DOHH2 (cell line): ENCODE results near the gene PRDM10.

Experiments used
- H3F3A ChIP-seq: fragments of 200-600 bp; sonication (generic), shearing (Covaris generic); 2 replicates; pipeline ENCODE4 v1.6.0; 2016; ENCODE audit warnings: antibody characterized with exemption, mild to moderate bottlenecking; ENCODE audit not compliant: control insufficient read depth, insufficient read depth
- H3K27ac ChIP-seq: fragments of 200-600 bp; sonication (generic); 2 replicates; pipeline ENCODE4 v1.5.1; 2014; ENCODE audit warnings: low read depth, mild to moderate bottlenecking, low read length, moderate library complexity
- H3K27me3 ChIP-seq: fragments of 200-600 bp; sonication (generic); 2 replicates; pipeline ENCODE4 v1.6.1; 2014; ENCODE audit warnings: mild to moderate bottlenecking, low read length, mixed read lengths; ENCODE audit not compliant: control insufficient read depth
- H3K36me3 ChIP-seq: fragments of 200-600 bp; sonication (generic); 2 replicates; pipeline ENCODE4 v1.6.1; 2014; ENCODE audit warnings: mild to moderate bottlenecking, low read length, moderate library complexity, mixed read lengths; ENCODE audit not compliant: control insufficient read depth
- H3K4me1 ChIP-seq: fragments of 200-600 bp; sonication (generic); 2 replicates; pipeline ENCODE4 v1.6.1; 2014; ENCODE audit warnings: mild to moderate bottlenecking, low read length, mixed read lengths; ENCODE audit not compliant: control insufficient read depth
- H3K4me2 ChIP-seq: fragments of 200-600 bp; sonication (generic); 2 replicates; pipeline ENCODE4 v1.6.0; 2014; ENCODE audit warnings: mild to moderate bottlenecking, low read length, moderate library complexity
- H3K4me3 ChIP-seq: fragments of 200-600 bp; sonication (generic); 2 replicates; pipeline ENCODE4 v1.5.1; 2014; ENCODE audit warnings: mild to moderate bottlenecking, low read length, mixed read lengths
- H3K79me2 ChIP-seq: fragments of 200-600 bp; sonication (generic); 2 replicates; pipeline ENCODE4 v1.6.1; 2014; ENCODE audit warnings: mild to moderate bottlenecking, low read length, mixed read lengths; ENCODE audit not compliant: control insufficient read depth
- H3K9me2 ChIP-seq: fragments of 200-600 bp; sonication (generic); replicated peaks from 2 replicates; pipeline ENCODE4 v1.6.1; 2014; ENCODE audit warnings: mild to moderate bottlenecking, low read length, mixed read lengths; ENCODE audit not compliant: control insufficient read depth
- H3K9me3 ChIP-seq: fragments of 200-600 bp; sonication (generic); 2 replicates; pipeline ENCODE4 v1.6.1; 2014; ENCODE audit warnings: antibody characterized with exemption, low read length, mixed read lengths; ENCODE audit not compliant: control insufficient read depth, insufficient read depth
- H4K20me1 ChIP-seq: fragments of 200-600 bp; sonication (generic); 2 replicates; pipeline ENCODE4 v1.6.0; 2014; ENCODE audit warnings: low read depth, mild to moderate bottlenecking, antibody characterized with exemption, low read length, moderate library complexity; ENCODE audit not compliant: control insufficient read depth, insufficient read depth
- EZH2phosphoT487 ChIP-seq: fragments of 200-600 bp; sonication (generic); IDR thresholded peaks from 2 replicates; pipeline ENCODE4 v1.6.1; 2017; ENCODE audit warnings: borderline replicate concordance, mild to moderate bottlenecking, antibody characterized with exemption, low read length, moderate library complexity, mixed read lengths
- TF ChIP-seq, protein P1 (sequence below): fragments of 200-600 bp; sonication (generic); IDR thresholded peaks from one replicate; pipeline ENCODE4 v1.5.1; 2014; ENCODE audit warnings: antibody characterized with exemption, mild to moderate bottlenecking, low read depth, low read length; ENCODE audit not compliant: poor library complexity, severe bottlenecking

PRDM10 gene

DNA sequence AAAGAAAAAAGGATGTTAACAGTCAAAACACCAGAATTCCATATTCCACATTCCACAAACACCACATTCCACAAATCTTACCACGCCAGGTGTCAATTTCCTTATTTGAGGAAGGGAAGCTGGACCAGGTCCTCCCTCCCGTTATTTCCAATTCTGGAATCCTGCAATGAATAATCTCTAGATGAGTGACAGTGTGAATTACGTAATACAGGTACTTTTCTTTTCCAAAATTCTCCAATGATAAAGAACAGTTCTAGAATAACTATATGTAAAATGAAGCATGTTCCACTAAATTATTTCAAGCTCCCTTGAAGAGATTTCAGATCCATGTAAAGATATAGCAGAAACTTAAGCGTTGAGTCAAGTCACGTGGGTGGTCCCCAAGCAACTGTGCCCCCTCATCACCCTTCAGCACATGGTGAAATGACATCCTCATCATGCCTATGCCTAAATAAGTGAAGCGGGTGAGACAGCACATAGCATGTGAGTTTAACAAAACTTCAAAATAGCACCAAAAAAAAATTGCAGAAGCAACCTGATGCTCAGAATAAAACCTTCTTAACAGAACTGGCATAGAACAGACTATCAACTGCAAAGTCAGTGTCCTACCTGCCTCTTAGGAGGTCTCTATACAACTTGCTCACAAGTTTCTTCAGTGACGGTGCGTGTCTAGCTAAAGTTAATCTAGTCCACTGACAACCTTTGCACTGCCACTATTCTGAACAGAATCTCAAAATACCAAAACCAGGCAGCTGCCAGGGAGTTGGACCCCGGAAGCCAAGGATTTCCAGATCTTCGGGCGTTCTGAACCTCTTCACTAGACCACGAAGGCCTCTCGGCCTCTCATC is 108.1 kb downstream of the PRDM10 start:
- peaks cover 34% of the 10 kb centered on the region for H3K79me2 ChIP-seq
- H3K4me3 ChIP-seq, result peak overlapping the region; percentile 83
- H3K36me3 ChIP-seq, result peaks cover 49% of the 10 kb centered on the region
- peak overlapping the region; percentile 9; the same call in 1 of the 2 replicates for H3K27ac ChIP-seq
- H4K20me1 ChIP-seq, result peaks cover 4% of the 10 kb centered on the region; the same call in 1 of the 2 replicates
- no peaks in the 10 kb centered on the region for H3K27me3 ChIP-seq
- peak overlapping the region; percentile 60 for H3K4me2 ChIP-seq
- peaks cover 19% of the 10 kb centered on the region for H3K4me1 ChIP-seq
- TF ChIP-seq EZH2phosphoT487, result no peak
- TF ChIP-seq, protein P1, sequence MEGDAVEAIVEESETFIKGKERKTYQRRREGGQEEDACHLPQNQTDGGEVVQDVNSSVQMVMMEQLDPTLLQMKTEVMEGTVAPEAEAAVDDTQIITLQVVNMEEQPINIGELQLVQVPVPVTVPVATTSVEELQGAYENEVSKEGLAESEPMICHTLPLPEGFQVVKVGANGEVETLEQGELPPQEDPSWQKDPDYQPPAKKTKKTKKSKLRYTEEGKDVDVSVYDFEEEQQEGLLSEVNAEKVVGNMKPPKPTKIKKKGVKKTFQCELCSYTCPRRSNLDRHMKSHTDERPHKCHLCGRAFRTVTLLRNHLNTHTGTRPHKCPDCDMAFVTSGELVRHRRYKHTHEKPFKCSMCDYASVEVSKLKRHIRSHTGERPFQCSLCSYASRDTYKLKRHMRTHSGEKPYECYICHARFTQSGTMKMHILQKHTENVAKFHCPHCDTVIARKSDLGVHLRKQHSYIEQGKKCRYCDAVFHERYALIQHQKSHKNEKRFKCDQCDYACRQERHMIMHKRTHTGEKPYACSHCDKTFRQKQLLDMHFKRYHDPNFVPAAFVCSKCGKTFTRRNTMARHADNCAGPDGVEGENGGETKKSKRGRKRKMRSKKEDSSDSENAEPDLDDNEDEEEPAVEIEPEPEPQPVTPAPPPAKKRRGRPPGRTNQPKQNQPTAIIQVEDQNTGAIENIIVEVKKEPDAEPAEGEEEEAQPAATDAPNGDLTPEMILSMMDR, result no peak
- H3F3A ChIP-seq, result peaks cover 12% of the 10 kb centered on the region
- no peaks in the 10 kb centered on the region for H3K9me3 ChIP-seq
- H3K9me2 ChIP-seq, result no peaks in the 10 kb centered on the region

DNA sequence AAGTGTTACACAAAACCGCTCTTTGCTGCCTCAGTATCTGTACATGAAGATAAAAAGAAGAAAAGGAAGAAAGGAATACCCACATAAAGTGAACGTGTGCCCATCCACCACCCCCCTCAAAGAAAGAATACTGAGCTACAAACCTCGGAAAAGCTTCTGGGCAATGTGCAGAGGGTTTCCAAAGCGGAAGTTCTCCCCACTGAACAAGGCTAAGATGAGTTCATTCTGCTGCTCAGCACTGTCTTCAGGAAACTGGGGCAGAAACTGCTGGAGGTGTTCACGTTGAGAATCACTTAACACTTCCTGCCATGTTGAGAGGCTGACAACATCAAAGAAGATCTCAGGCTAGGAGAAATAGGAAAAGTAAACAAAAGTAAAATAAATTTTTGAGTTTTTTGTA is 114.2 kb downstream of the PRDM10 start:
- Histone ChIP-seq H3F3A (no peaks in the 10 kb centered on the region), H3K27me3 (no peaks in the 10 kb centered on the region), H3K36me3 (peaks cover 89% of the 10 kb centered on the region), H3K4me3 (no peak overlapping the region), H3K4me1 (no peaks in the 10 kb centered on the region), H3K9me2 (no peaks in the 10 kb centered on the region), H3K27ac (no peak overlapping the region), H3K79me2 (peaks cover 15% of the 10 kb centered on the region), H3K4me2 (no peak overlapping the region), H3K9me3 (no peaks in the 10 kb centered on the region), H4K20me1 (peaks cover 4% of the 10 kb centered on the region; the same call in 1 of the 2 replicates)
- TF ChIP-seq, protein P1, result no peak
- no peak for TF ChIP-seq EZH2phosphoT487

DNA sequence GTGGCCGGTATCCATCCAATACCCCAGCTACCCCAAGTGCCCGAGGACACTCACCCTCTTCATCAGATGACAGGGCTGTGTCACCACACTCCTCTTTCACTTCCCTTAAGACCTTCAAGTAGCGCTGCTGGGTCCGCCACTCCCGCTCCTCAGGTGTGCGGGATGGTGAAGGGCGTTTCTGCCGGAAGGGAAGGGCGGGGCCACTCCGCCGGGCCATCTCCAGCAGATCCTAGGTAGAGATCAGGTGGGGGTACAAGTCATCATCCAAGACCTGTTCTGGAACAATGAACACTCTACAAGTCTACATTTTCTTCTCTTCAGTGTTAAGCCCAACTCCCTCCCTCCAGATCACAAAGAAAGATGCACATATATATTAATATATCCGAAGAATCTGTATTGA is 117.3 kb downstream of the PRDM10 start:
- Histone ChIP-seq H3K4me2 (no peak overlapping the region), H3F3A (no peaks in the 10 kb centered on the region), H3K4me1 (no peaks in the 10 kb centered on the region), H3K27ac (no peak overlapping the region), H3K79me2 (no peaks in the 10 kb centered on the region; the same call in 1 of the 2 replicates), H4K20me1 (no peaks in the 10 kb centered on the region), H3K4me3 (no peak overlapping the region), H3K36me3 (peaks cover 95% of the 10 kb centered on the region), H3K9me3 (no peaks in the 10 kb centered on the region), H3K27me3 (no peaks in the 10 kb centered on the region), H3K9me2 (no peaks in the 10 kb centered on the region)
- TF ChIP-seq, protein P1, result no peak
- no peak for TF ChIP-seq EZH2phosphoT487
